Measurements from ENCODE around the gene TNFRSF4.

TNFRSF4 gene

GRCh38 chr1:1187938-1188337 lies 26.0 kb downstream of the TNFRSF4 start:
- H3K27ac ChIP-seq = no peak overlapping the region
- no peak for TF ChIP-seq CTCF (conservative IDR thresholded peaks at IDR 0.05; ENCODE audit: low read depth, low read length)
- H4K20me1 ChIP-seq (ENCODE audit: insufficient read depth) = no peaks in the 10 kb centered on the region
- no peaks in the 10 kb centered on the region for H3K79me2 ChIP-seq (ENCODE audit: insufficient read depth, low read depth)
- H3K9ac ChIP-seq = no peak overlapping the region
- no peak overlapping the region for H3K4me2 ChIP-seq
- no peak overlapping the region for H3K4me3 ChIP-seq (IDR thresholded peaks at IDR 0.05; ENCODE audit: insufficient read depth, low read depth, low read length)
- peaks cover 88% of the 10 kb centered on the region for H3K27me3 ChIP-seq (ENCODE audit: insufficient read depth, low read depth)
- H2AFZ ChIP-seq (ENCODE audit: low read depth) = no peak overlapping the region
- no peaks in the 10 kb centered on the region for H3K36me3 ChIP-seq (ENCODE audit: insufficient read depth)
- no peaks in the 10 kb centered on the region for H3K4me1 ChIP-seq (ENCODE audit: low read depth, poor library complexity, severe bottlenecking)

GRCh38 chr1:1185101-1185765 lies 28.7 kb downstream of the TNFRSF4 start:
- H3K36me3 ChIP-seq (ENCODE audit: insufficient read depth) = no peaks in the 10 kb centered on the region
- H3K27me3 ChIP-seq (ENCODE audit: insufficient read depth, low read depth) = peaks cover 86% of the 10 kb centered on the region
- no peak overlapping the region for H3K27ac ChIP-seq
- H3K4me1 ChIP-seq (ENCODE audit: low read depth, poor library complexity, severe bottlenecking) = no peaks in the 10 kb centered on the region
- no peak overlapping the region for H2AFZ ChIP-seq (ENCODE audit: low read depth)
- TF ChIP-seq CTCF (conservative IDR thresholded peaks at IDR 0.05; ENCODE audit: low read depth, low read length) = no peak
- H3K4me2 ChIP-seq = no peak overlapping the region
- H3K79me2 ChIP-seq (ENCODE audit: insufficient read depth, low read depth) = no peaks in the 10 kb centered on the region
- no peaks in the 10 kb centered on the region for H4K20me1 ChIP-seq (ENCODE audit: insufficient read depth)
- H3K9ac ChIP-seq = no peak overlapping the region
- H3K4me3 ChIP-seq (IDR thresholded peaks at IDR 0.05; ENCODE audit: insufficient read depth, low read depth, low read length) = no peak overlapping the region

- H3K4me1 ChIP-seq (ENCODE audit: low read depth, poor library complexity, severe bottlenecking) = no peaks in the 10 kb centered on the region
- no peak overlapping the region for H3K27ac ChIP-seq
- H3K36me3 ChIP-seq (ENCODE audit: insufficient read depth) = no peaks in the 10 kb centered on the region
- H3K79me2 ChIP-seq (ENCODE audit: insufficient read depth, low read depth) = no peaks in the 10 kb centered on the region
- no peak for TF ChIP-seq CTCF (conservative IDR thresholded peaks at IDR 0.05; ENCODE audit: low read depth, low read length)
- no peak overlapping the region for H2AFZ ChIP-seq (ENCODE audit: low read depth)
- H4K20me1 ChIP-seq (ENCODE audit: insufficient read depth) = no peaks in the 10 kb centered on the region
- peaks cover 89% of the 10 kb centered on the region for H3K27me3 ChIP-seq (ENCODE audit: insufficient read depth, low read depth)
- no peak overlapping the region for H3K9ac ChIP-seq
- no peak overlapping the region for H3K4me3 ChIP-seq (IDR thresholded peaks at IDR 0.05; ENCODE audit: insufficient read depth, low read depth, low read length)
- no peak overlapping the region for H3K4me2 ChIP-seq
These were observed 29.8 kb downstream of the TNFRSF4 start for GRCh38 chr1:1183833-1184775.

GRCh38 chr1:1183221-1183747 lies 30.7 kb downstream of the TNFRSF4 start:
- Histone ChIP-seq H3K27me3 (ENCODE audit: insufficient read depth, low read depth) (peaks cover 89% of the 10 kb centered on the region), H3K27ac (no peak overlapping the region), H3K4me1 (ENCODE audit: low read depth, poor library complexity, severe bottlenecking) (no peaks in the 10 kb centered on the region), H2AFZ (ENCODE audit: low read depth) (no peak overlapping the region), H3K79me2 (ENCODE audit: insufficient read depth, low read depth) (no peaks in the 10 kb centered on the region), H3K36me3 (ENCODE audit: insufficient read depth) (no peaks in the 10 kb centered on the region), H3K4me2 (no peak overlapping the region), H3K4me3 (IDR thresholded peaks at IDR 0.05; ENCODE audit: insufficient read depth, low read depth, low read length) (no peak overlapping the region), H3K9ac (no peak overlapping the region), H4K20me1 (ENCODE audit: insufficient read depth) (no peaks in the 10 kb centered on the region)
- no peak for TF ChIP-seq CTCF (conservative IDR thresholded peaks at IDR 0.05; ENCODE audit: low read depth, low read length)

All from KMS-11 (cell line).